GM12878 (cell line): ENCODE measurements around the gene RWDD1. TPM values are rescaled to one million over a fixed set of nuclear protein-coding genes. Genes with fewer than 3 reads are reported as not detected.

Experiments
- ATAC-seq: fragments of 200-7000 bp; cut with Tn5 transposase; 3 replicates; pipeline ENCODE4 v1.9.1; 2020; ENCODE audit warnings: mild to moderate bottlenecking, moderate library complexity
- BruUV-seq: library from RNA; stranded (reverse); fragments of 400-500 nt; replicated peaks from 2 replicates; lab custom pipeline; 2021; lab: Mats Ljungman, UMichigan
- CTCF ChIA-PET: fragments of 300-600 bp; sonication (Branson Sonifier 250); formaldehyde crosslinking; extraction: SDS; loops from one replicate; lab custom pipeline; 2021; ENCODE audit warnings: inconsistent platforms; lab: Yijun Ruan, JAX
- POLR2A ChIA-PET: fragments of 350-600 bp; formaldehyde crosslinking; extraction: SDS; loops from one replicate; lab custom pipeline; 2021; ENCODE audit warnings: inconsistent platforms; lab: Charles Lee
- RAD21 ChIA-PET: fragments of 300-600 bp; sonication (Branson Sonifier 250); formaldehyde crosslinking; loops from one replicate; lab custom pipeline; 2023; ENCODE audit warnings: antibody characterized with exemption; ENCODE audit not compliant: unreplicated experiment; lab: Charles Lee
- SMC1A ChIA-PET: fragments of 300-600 bp; sonication (Branson Sonifier 250); formaldehyde crosslinking; loops from one replicate; lab custom pipeline; 2023; ENCODE audit not compliant: unreplicated experiment, uncharacterized antibody; lab: Charles Lee
- DNase-seq: peaks from one replicate; pipeline ENCODE4 v3.0.0-alpha.2; 2011; ENCODE audit warnings: low read depth, low spot score
- FAIRE-seq: peaks from 3 replicates; lab custom pipeline; 2011; peaks lifted over from hg19 to GRCh38; lab: Jason Lieb, UNC
- H2AFZ ChIP-seq: 2 replicates; pipeline ENCODE4 v1.6.0; 2011; ENCODE audit warnings: low read depth, low read length, control low read depth; ENCODE audit not compliant: control insufficient read depth
- H3K27ac ChIP-seq: 2 replicates; pipeline ENCODE4 v1.5.1; 2011; ENCODE audit warnings: control low read depth; ENCODE audit not compliant: control insufficient read depth, insufficient read depth
- H3K27me3 ChIP-seq, 2 experiments: replicated peaks in 1 of 2; 2 replicates each; pipeline versions ENCODE4 v1.6.0 to v1.6.1; 2011; ENCODE audit warnings: low read length in 1 of 2; ENCODE audit not compliant: control insufficient read depth in 2 of 2, insufficient read depth in 2 of 2
- H3K36me3 ChIP-seq, 2 experiments: 2 replicates each; pipeline ENCODE4 v1.5.1; 2011; ENCODE audit warnings: low read length in 1 of 2; ENCODE audit not compliant: control insufficient read depth in 2 of 2, insufficient read depth in 2 of 2
- H3K4me1 ChIP-seq: 2 replicates; pipeline ENCODE4 v1.6.1; 2011; ENCODE audit warnings: mild to moderate bottlenecking, low read length, moderate library complexity, mixed read lengths; ENCODE audit not compliant: control insufficient read depth, insufficient read depth
- H3K4me2 ChIP-seq: 2 replicates; pipeline ENCODE4 v1.6.0; 2011; ENCODE audit warnings: control low read depth; ENCODE audit not compliant: control insufficient read depth, insufficient read depth
- H3K4me3 ChIP-seq: fragments of 200-600 bp; sonication (generic); 2 replicates; pipeline ENCODE4 v1.5.1; 2016
- H3K79me2 ChIP-seq: 2 replicates; pipeline ENCODE4 v1.6.0; 2011; ENCODE audit warnings: low read length; ENCODE audit not compliant: control insufficient read depth, insufficient read depth
- H3K9ac ChIP-seq: 2 replicates; pipeline ENCODE4 v1.8.0; 2011; ENCODE audit warnings: low read length, control low read depth, mixed read lengths; ENCODE audit not compliant: control insufficient read depth, insufficient read depth
- H3K9me3 ChIP-seq: replicated peaks from 3 replicates; pipeline ENCODE4 v1.5.1; 2011; ENCODE audit warnings: mild to moderate bottlenecking, low read length; ENCODE audit not compliant: control insufficient read depth, insufficient read depth
- H4K20me1 ChIP-seq: 2 replicates; pipeline ENCODE4 v1.6.0; 2011; ENCODE audit not compliant: control insufficient read depth, insufficient read depth
- ESRRA ChIP-seq: IDR thresholded peaks from 2 replicates; pipeline ENCODE4 v1.6.1; 2012; ENCODE audit warnings: mild to moderate bottlenecking, low read length, improper control_type of control experiment
- JUND ChIP-seq: IDR thresholded peaks from 2 replicates; pipeline ENCODE4 v1.6.1; 2012; ENCODE audit warnings: low read depth, mild to moderate bottlenecking, low read length, improper control_type of control experiment, moderate library complexity
- MXI1 ChIP-seq: fragments of 150-350 bp; IDR thresholded peaks from 2 replicates; pipeline ENCODE4 v1.6.1; 2011; ENCODE audit warnings: low read depth, mild to moderate bottlenecking, inconsistent platforms, low read length, improper control_type of control experiment
- NRF1 ChIP-seq: conservative IDR thresholded peaks from 2 replicates; pipeline ENCODE4 v1.6.1; 2011; ENCODE audit warnings: mild to moderate bottlenecking, low read depth, low read length, improper control_type of control experiment
- RAD21 ChIP-seq: IDR thresholded peaks from 2 replicates; pipeline ENCODE4 v1.6.1; 2011; ENCODE audit warnings: mild to moderate bottlenecking, low read depth, low read length, moderate library complexity; ENCODE audit not compliant: insufficient read depth
- RBBP5 ChIP-seq: fragments of 200-600 bp; sonication (generic); conservative IDR thresholded peaks from 2 replicates; pipeline ENCODE4 v1.6.1; 2016
- RUNX3 ChIP-seq: IDR thresholded peaks from 2 replicates; pipeline ENCODE4 v1.6.1; 2012; ENCODE audit warnings: low read length, inconsistent platforms
- SMAD1 ChIP-seq: fragments of 450-650 bp; IDR thresholded peaks from 2 replicates; pipeline ENCODE4 v1.6.1; 2018; ENCODE audit warnings: mild to moderate bottlenecking, low read depth; ENCODE audit not compliant: partially characterized antibody
- SREBF1 ChIP-seq: IDR thresholded peaks from 2 replicates; pipeline ENCODE4 v1.6.1; 2012; ENCODE audit warnings: mild to moderate bottlenecking, low read length
- WGBS: methylation state at CpG from one replicate; pipeline ENCODE4 v1.1.6; 2016; ENCODE audit warnings: low lambda C conversion rate; ENCODE audit not compliant: insufficient replicate concordance, insufficient coverage; ENCODE audit errors: missing lambda C conversion rate; 5-methylcytosine and 5-hydroxymethylcytosine counted together
- in situ Hi-C: fragments of 300-500 bp; cut with MboI; formaldehyde crosslinking; loops from 9 replicates; pipeline ENCODE4 v1.14.3; 2018; ENCODE audit warnings: mixed read lengths
- intact Hi-C: fragments of 100-400 bp; cut with micrococcal nuclease; formaldehyde crosslinking; loops from one replicate; pipeline ENCODE4 v1.14.2; 2022; ENCODE audit not compliant: unreplicated experiment
- polyA plus RNA-seq, 11 experiments: library from polyadenylated mRNA; depleted of rRNA in 4 of 11; unstranded in 6 of 11; stranded (reverse) in 5 of 11; fragments of >200 nt; fragmentation: Nextera tagmentation in 4 of 11; fragmentation: Illumina TruSeq in 1 of 11; extraction: Ambion mirVana in 4 of 11; extraction: Trizol in 1 of 11; gene quantifications; 1 replicate in 1 of 11; 2 replicates in 10 of 11; pipeline versions ENCODE4 v1.2.1 to v1.2.3, GENCODE V29; 2011 to 2016; ENCODE audit warnings: inconsistent platforms in 2 of 11, missing spikeins in 2 of 11, low read depth in 1 of 11
- total RNA-seq, 4 experiments: library from RNA; depleted of rRNA in 3 of 4; stranded (reverse); fragments of >200 nt in 3 of 4; fragmentation: Illumina TruSeq in 1 of 4; extraction: Trizol in 1 of 4; gene quantifications; 2 replicates each; pipeline versions ENCODE4 v1.2.1 to v1.2.3, GENCODE V29; 2013 to 2021
- TF ChIP-seq, protein P1 (sequence below): fragments of 150-350 bp; IDR thresholded peaks from 2 replicates; pipeline ENCODE4 v1.6.1; 2014; ENCODE audit warnings: mild to moderate bottlenecking, low read depth, low read length

Gene RWDD1
- total and polyA plus RNA-seq, 10 of the 15 experiments (the other 5 are each of a cell fraction or from before 2014, with no cell fraction given) = 40.1 to 107 (median 65.8) TPM

DNA sequence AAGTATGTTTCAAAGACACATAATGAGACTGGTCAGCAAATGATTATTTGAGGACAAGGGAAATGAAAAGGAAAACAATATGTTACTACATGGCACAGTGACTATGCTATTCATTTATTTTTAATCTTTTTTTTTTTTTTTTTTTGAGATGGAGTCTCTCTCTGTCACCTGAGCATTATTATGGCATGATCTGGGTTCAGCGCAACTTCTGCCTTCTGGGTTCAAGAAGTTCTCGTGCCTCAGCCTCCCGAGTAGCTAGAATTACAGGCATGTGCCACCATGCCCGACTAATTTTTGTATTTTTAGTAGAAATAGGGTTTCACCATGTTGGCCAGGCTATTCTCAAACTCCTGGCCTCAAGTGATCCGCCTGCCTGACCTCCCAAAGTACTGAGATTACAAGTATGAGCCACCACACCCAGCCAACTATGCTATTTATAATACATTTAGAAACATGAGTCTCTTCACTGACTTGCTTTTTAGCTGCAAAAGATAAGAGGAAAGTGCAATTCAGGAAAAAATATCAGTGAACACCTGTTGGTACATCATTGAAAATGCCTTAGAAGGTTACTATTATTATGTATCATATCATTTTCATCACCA, 14.4 kb upstream of the RWDD1 start:
- FAIRE-seq = no peak

More for the DNA sequence above, 14.4 kb upstream of the RWDD1 start:
- ATAC-seq (no peak), DNase-seq (no peak)
- no peak overlapping the region for H3K4me3 ChIP-seq
- intact Hi-C loops = no loop called here
- ChIA-PET CTCF (interaction anchor here (1.6 to 1.7 kb wide), 2 partner anchors 13 to 340 kb away, joined by 3 to 4 read pairs; no protein-coding TSS in a partner anchor), POLR2A (no interaction called here), RAD21 (no interaction called here), SMC1A (interaction anchor here (1.0 to 1.2 kb wide), 2 partner anchors 38 to 268 kb away, joined by 3 to 4 read pairs; no protein-coding TSS in a partner anchor)
- TF ChIP-seq RUNX3 (no peak), RBBP5 (no peak), MXI1 (no peak), SREBF1 (no peak), ESRRA (no peak), RAD21 (no peak), JUND (no peak), NRF1 (no peak), SMAD1 (no peak)
- TF ChIP-seq, protein P1, sequence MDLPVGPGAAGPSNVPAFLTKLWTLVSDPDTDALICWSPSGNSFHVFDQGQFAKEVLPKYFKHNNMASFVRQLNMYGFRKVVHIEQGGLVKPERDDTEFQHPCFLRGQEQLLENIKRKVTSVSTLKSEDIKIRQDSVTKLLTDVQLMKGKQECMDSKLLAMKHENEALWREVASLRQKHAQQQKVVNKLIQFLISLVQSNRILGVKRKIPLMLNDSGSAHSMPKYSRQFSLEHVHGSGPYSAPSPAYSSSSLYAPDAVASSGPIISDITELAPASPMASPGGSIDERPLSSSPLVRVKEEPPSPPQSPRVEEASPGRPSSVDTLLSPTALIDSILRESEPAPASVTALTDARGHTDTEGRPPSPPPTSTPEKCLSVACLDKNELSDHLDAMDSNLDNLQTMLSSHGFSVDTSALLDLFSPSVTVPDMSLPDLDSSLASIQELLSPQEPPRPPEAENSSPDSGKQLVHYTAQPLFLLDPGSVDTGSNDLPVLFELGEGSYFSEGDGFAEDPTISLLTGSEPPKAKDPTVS = no peak
- no peak overlapping the region for H3K4me2 ChIP-seq
- no peak overlapping the region for H3K9ac ChIP-seq
- no peaks in the 10 kb centered on the region for H3K9me3 ChIP-seq
- H3K79me2 ChIP-seq = no peaks in the 10 kb centered on the region
- no peaks in the 10 kb centered on the region for H3K4me1 ChIP-seq
- WGBS = 37% methylated on average over 5 of the region's 5 CpGs
- H4K20me1 ChIP-seq = no peaks in the 10 kb centered on the region
- H3K27me3 ChIP-seq = no peaks in the 10 kb centered on the region; a peak in 1 of 4 replicates
- BruUV-seq = no TSS peak
- H3K27ac ChIP-seq = no peak overlapping the region
- in situ Hi-C loops = no loop called here
- H2AFZ ChIP-seq = no peak overlapping the region
- no peaks in the 10 kb centered on the region for H3K36me3 ChIP-seq
